Stomach smooth muscle (tissue), 2 donors: ENCODE measurements around the gene NELFB.

Source experiments
- H3K27ac ChIP-seq: one replicate; pipeline ENCODE4 v1.7.0; 2013; ENCODE audit warnings: mild to moderate bottlenecking, low read length, inconsistent platforms
- H3K27me3 ChIP-seq, 2 donors: one replicate each; pipeline ENCODE4 v1.7.0; 2013; ENCODE audit warnings: low read length in 2 of 2; ENCODE audit not compliant: insufficient read depth in 2 of 2, control insufficient read depth in 1 of 2
- H3K36me3 ChIP-seq, 2 donors: one replicate each; pipeline ENCODE4 v1.7.0; 2013; ENCODE audit warnings: low read length in 2 of 2; ENCODE audit not compliant: control insufficient read depth in 2 of 2, insufficient read depth in 2 of 2
- H3K4me1 ChIP-seq: one replicate; pipeline ENCODE4 v1.7.0; 2013; ENCODE audit warnings: low read length; ENCODE audit not compliant: control insufficient read depth, insufficient read depth
- H3K4me3 ChIP-seq, 2 donors: one replicate each; pipeline ENCODE4 v1.7.0; 2013; ENCODE audit warnings: low read length in 2 of 2
- H3K9ac ChIP-seq, 2 donors: one replicate each; pipeline ENCODE4 v1.7.0; 2013; ENCODE audit warnings: low read length in 2 of 2, mild to moderate bottlenecking in 1 of 2
- H3K9me3 ChIP-seq, 2 donors: one replicate each; pipeline ENCODE4 v1.7.0; 2013; ENCODE audit warnings: low read length in 2 of 2; ENCODE audit not compliant: control insufficient read depth in 2 of 2
- donor health status: healthy.
- donor health status: Pancreatic carcinoma.

The NELFB gene

DNA sequence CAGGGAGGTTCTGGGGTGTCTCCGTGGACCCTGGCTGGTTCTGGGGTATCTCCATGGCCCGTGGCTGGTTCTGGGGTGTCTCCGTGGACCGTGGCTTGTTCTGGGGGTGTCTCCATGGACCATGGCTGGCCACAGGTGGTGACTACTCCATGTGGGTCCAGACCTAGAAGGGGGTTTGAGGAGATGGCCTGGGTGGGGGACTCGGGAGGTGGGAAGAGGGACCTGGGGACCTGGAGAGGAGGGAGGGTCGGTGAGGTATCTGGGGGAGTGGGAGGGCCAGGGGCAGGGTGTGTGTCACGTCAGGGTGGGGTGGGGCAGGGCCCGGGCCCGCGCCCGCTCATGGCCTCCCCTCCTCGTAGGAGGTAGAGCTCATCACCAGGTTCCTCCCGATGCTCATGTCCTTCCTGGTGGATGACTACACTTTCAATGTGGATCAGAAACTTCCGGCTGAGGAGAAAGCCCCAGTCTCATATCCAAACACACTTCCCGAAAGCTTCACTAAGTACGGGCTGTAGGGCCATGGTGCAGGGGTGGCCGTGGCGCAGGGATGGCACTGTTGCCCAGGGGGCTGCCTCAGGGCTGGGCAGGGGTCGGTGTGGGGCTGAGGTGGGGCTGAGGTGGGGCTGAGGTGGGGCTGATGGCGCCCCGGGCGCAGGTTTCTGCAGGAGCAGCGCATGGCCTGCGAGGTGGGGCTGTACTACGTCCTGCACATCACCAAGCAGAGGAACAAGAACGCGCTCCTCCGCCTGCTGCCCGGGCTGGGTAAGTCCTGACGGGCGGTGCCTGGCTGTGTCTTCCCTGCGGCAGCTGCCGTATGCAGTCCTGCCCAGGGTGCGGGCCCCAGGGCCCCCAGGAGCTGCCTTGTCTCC, 11.7 kb downstream of the NELFB start:
- Histone ChIP-seq H3K36me3 (peaks cover 28 to 38% of the 10 kb centered on the region in 2 donors), H3K9ac (no peak overlapping the region), H3K9me3 (no peaks in the 10 kb centered on the region), H3K4me1 (peaks cover 13% of the 10 kb centered on the region), H3K27me3 (no peaks in the 10 kb centered on the region), H3K4me3 (no peak overlapping the region), H3K27ac (no peak overlapping the region)

DNA sequence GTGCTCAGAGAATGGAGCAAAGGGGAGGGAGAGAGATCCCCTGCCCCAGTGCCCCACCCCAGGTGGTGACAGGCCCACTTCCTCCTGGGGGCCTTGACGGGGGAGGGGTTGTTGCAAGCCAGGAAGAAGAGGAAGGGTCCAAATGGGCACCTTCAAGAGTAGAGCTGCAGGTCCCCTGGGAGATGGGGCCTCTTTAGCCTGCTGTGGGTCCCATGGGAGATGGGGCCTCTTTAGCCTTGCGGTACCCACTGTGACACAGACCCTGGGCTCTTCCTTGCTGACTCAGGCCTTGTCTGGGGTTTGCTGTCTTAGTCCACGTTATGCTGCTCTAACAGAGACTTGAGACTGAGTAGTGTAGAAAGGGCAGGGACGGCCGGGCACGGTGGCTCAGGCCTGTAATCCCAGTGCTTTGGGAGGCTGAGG, 12.8 kb downstream of the NELFB start:
- Histone ChIP-seq H3K9ac (no peak overlapping the region), H3K36me3 (peaks cover 39 to 46% of the 10 kb centered on the region in 2 donors), H3K27me3 (no peaks in the 10 kb centered on the region), H3K4me3 (no peak overlapping the region), H3K9me3 (no peaks in the 10 kb centered on the region), H3K4me1 (peaks cover 13% of the 10 kb centered on the region), H3K27ac (no peak overlapping the region)

DNA sequence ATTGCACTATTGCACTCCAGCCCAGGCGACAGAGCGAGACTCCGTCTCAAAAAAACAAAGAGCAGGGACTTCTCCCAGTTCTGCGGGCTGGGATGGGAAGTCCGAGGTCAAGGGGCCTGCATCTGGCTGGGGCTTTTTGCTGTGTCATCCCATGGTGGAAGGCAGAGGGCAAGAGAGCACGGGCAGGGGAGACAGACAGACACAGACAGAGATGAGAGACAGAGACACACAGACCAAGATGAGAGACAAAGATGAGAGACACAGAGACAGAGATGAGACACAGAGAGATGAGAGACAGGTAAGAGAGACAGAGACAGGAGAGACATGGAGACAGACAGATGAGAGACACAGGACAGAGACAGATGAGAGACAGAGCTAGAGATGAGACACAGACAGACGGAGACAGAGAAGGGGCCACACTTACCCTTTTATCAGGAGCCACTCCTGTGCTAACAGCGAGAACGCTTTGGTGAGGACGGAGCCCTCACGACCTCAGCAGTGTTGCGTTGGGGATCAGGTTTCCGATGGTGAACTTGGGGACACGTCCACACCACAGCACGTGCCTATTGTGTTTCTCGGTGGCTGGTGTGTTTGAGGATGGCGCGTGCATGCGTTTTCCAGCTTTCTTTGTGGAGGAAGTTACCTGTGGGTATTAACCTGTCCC, 13.5 kb downstream of the NELFB start:
- peak overlapping the region in 1 of 2 donors; percentile 44 for H3K4me3 ChIP-seq
- peaks cover 13% of the 10 kb centered on the region for H3K4me1 ChIP-seq
- H3K36me3 ChIP-seq: peaks cover 38 to 45% of the 10 kb centered on the region in 2 donors
- H3K27ac ChIP-seq: peak overlapping the region; percentile 24
- peak overlapping the region in 1 of 2 donors; percentile 36 for H3K9ac ChIP-seq
- H3K27me3 ChIP-seq: no peaks in the 10 kb centered on the region
- no peaks in the 10 kb centered on the region for H3K9me3 ChIP-seq

DNA sequence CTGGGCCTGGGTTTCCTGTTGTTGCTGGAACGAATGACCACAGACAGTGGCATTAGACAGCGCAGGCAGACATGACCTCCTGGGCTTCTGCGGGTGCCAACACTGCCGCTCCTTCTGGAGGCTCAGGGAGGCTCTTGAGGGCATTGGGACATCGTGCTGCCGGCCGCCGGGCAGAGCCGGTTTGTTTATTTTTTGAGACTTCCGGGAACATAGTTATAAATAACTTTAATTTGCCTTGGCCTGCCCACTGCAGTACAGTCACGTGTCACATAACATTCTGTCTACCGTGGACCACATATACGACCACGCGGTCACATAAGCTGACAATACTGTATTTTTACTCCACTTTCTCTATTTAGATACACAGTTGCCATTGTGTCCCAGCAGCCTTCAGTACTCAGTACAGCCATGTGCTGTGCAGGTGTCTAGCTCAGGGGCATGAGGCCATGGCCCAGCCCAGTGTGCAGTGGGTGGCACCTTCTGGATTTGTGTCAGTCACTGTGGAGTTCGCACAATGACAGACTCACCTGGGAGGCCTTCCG, 14.2 kb downstream of the NELFB start:
- Histone ChIP-seq H3K27me3 (peaks cover 0 to 6% of the 10 kb centered on the region in 2 donors), H3K9me3 (no peaks in the 10 kb centered on the region), H3K27ac (peak overlapping the region; percentile 24), H3K4me3 (peak overlapping the region in 1 of 2 donors; percentile 44), H3K9ac (no peak overlapping the region), H3K4me1 (peaks cover 13% of the 10 kb centered on the region), H3K36me3 (peaks cover 32 to 38% of the 10 kb centered on the region in 2 donors)

DNA sequence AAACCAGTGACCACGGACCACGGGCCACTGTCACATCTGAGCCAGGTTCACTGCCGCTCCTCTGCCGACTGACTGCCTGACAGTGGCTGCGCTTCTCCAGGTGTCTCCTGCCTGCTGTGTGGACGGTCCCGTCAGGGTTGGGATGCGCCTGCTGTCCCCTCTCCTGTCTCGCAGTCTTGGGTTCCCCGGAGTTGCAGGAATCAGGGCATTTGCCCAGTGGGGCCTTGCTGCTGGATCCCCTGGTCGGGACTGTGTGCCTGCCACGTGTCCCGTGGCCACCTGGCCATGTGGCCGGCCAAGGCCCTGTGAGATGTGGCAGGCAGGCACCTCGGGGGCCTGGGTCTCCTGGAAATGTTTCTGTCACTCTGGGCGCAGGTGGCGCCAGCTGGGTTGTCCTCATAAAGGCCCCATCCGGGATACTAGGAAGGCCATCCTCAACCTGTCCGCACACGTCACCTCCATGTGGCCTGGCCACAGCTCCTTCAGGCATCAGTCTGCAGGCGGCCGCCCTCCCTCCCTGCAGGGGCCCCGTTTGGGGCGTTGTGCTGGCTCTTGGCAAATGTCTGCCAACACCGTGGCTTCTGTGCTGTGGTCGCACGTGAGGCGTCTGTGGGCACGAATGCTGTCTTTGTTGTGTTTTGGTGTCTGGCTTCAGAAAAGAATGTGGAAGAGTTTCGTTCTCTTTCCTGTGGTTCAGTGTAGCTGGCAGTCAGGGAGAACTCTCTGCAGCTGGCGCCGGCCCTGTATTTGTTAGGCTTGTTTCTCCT, 16.0 kb downstream of the NELFB start:
- Histone ChIP-seq H3K9me3 (no peaks in the 10 kb centered on the region), H3K4me3 (no peak overlapping the region), H3K36me3 (peaks cover 23 to 28% of the 10 kb centered on the region in 2 donors), H3K9ac (no peak overlapping the region), H3K4me1 (peaks cover 16% of the 10 kb centered on the region), H3K27me3 (peaks cover 3 to 10% of the 10 kb centered on the region in 2 donors), H3K27ac (no peak overlapping the region)

DNA sequence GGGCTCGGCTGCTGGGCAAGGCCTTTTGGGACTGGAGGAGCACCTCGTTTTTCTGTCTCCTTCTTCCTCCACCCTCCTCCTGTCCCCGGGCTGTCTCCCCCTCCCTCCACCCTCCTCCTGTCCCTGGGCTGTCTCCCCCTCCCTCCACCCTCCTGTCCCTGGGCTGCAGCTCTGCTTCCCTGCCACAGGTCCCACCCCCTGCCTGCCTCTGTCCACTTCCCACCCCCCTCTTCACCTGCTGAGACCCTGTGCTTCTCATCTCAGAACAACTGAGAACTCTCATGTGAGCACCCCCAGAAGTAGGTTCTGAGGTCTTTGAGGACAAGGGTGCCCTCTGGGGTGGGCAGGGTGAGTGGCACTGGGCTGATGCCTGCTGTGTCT, 16.6 kb downstream of the NELFB start:
- no peaks in the 10 kb centered on the region for H3K9me3 ChIP-seq
- H3K36me3 ChIP-seq: peaks cover 19 to 27% of the 10 kb centered on the region in 2 donors

DNA sequence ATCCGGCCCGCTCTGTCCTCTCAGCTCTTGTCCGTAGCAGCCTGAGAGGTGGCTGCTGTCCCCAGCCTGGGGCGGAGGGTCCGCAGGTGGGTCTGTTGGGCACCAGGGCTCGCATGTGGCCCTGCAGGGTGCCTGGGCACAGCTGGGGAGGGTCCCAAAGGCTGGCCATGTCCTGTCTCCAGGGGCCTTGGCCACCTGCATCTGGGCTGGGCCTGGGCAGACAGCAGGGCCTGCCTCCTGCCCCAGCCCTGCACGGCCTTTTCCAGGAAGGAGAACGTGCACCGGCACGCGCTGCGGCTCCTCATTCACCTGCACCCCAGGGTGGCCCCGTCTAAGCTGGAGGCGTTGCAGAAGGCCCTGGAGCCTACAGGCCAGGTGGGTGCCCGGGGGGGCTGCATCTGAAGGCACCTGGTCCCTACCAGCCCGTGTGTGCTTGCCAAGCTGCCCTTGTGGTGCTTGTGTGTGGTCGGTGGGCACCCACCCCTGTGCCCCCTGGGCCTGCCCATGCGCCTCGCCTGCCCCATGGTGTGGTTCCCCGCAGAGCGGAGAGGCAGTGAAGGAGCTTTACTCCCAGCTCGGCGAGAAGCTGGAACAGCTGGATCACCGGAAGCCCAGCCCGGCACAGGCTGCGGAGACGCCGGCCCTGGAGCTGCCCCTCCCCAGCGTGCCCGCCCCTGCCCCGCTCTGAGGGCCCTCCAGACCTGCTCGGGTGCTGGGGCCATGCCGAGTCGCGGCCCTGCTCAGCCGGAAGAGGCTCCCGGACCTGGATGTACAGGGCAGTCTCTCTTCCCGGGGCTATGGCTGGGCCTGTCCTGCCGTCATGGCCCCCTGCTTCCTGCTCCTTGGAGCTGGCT, 17.3 kb downstream of the NELFB start:
- Histone ChIP-seq H3K4me3 (no peak overlapping the region), H3K27me3 (peaks cover 8 to 21% of the 10 kb centered on the region in 2 donors), H3K27ac (no peak overlapping the region), H3K9me3 (no peaks in the 10 kb centered on the region), H3K4me1 (peaks cover 29% of the 10 kb centered on the region), H3K9ac (no peak overlapping the region), H3K36me3 (peaks cover 19 to 25% of the 10 kb centered on the region in 2 donors)

More for the DNA sequence above, 16.6 kb downstream of the NELFB start:
- H3K27ac ChIP-seq: no peak overlapping the region
- no peak overlapping the region for H3K4me3 ChIP-seq
- no peak overlapping the region for H3K9ac ChIP-seq
- peaks cover 5 to 14% of the 10 kb centered on the region in 2 donors for H3K27me3 ChIP-seq
- H3K4me1 ChIP-seq: peaks cover 22% of the 10 kb centered on the region

DNA sequence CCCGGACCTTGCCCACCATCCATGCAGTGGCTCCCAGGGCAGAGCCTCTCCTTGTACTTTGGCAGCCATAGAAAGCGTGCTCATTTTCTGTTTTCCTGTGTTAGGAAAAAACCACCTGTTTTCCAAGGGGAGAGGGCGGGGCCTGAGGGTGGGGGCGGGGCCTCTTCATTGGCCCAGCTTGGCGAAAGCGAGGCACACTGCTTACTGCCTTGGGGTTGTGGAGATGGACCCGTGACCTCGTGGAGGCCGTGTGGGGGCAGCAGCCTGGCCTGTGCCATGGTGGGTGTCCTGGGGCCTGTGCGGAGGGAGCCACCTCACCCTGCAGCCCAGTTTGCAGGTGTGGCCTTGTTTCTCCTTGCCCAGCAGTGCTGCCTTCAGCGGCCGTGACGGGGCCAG, 18.0 kb downstream of the NELFB start:
- Histone ChIP-seq H3K27ac (no peak overlapping the region), H3K9me3 (no peaks in the 10 kb centered on the region), H3K9ac (no peak overlapping the region), H3K27me3 (peaks cover 12 to 27% of the 10 kb centered on the region in 2 donors), H3K36me3 (peaks cover 19 to 23% of the 10 kb centered on the region in 2 donors), H3K4me1 (peaks cover 32% of the 10 kb centered on the region), H3K4me3 (no peak overlapping the region)

DNA sequence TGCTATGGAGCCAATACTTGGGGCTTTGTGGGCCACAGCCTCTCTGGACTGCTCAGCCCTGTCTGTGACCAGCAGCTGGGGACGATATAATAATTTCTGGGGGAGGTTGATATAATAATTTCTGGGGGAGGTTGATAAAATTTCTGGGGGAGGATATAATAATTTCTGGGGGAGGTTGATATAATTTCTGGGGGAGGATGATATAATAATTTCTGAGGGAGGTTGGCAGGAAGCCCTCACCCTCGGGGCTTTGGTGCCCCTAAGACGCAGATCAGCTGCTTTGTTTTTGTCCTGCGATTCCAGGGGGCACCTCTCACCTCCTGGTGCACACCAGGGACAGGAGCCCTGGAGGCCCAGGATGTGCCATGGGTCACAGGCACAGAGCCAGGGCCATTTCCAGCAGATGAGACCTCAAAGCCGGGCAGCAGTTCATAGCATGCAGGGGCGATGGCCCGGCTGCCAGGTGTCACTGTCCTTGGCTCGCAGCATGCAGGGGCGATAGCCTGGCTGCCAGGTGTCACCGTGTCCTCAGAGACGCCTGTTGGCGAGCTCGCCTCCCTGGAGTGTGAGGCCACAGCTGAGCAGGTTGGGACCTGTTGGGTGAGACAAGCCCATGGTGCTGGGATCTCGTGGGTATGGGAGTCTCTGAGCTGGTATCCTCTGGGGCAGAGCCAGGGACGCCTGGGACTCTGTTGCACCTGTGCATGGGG, 18.6 kb downstream of the NELFB start:
- Histone ChIP-seq H3K9me3 (no peaks in the 10 kb centered on the region), H3K4me3 (no peak overlapping the region), H3K4me1 (peaks cover 27% of the 10 kb centered on the region), H3K9ac (no peak overlapping the region), H3K36me3 (peaks cover 19 to 21% of the 10 kb centered on the region in 2 donors), H3K27me3 (peaks cover 12 to 33% of the 10 kb centered on the region in 2 donors), H3K27ac (no peak overlapping the region)
